GM12878 (cell line): Measurements from ENCODE around the gene KLHL24. TPM values are rescaled to one million over a fixed set of nuclear protein-coding genes. Genes with fewer than 3 reads are reported as not detected.
"Not testable (repeated sequence)": the region's sequence is repeated elsewhere in the genome, so short reads cannot be mapped to it uniquely, and the experiment has no call there.

Experiments
- ATAC-seq: fragments of 200-7000 bp; cut with Tn5 transposase; 3 replicates; pipeline ENCODE4 v1.9.1; 2020; ENCODE audit warnings: mild to moderate bottlenecking, moderate library complexity
- BruUV-seq: library from RNA; stranded (reverse); fragments of 400-500 nt; replicated peaks from 2 replicates; lab custom pipeline; 2021; lab: Mats Ljungman, UMichigan
- CTCF ChIA-PET: fragments of 300-600 bp; sonication (Branson Sonifier 250); formaldehyde crosslinking; extraction: SDS; loops from one replicate; lab custom pipeline; 2021; ENCODE audit warnings: inconsistent platforms; lab: Yijun Ruan, JAX
- POLR2A ChIA-PET: fragments of 350-600 bp; formaldehyde crosslinking; extraction: SDS; loops from one replicate; lab custom pipeline; 2021; ENCODE audit warnings: inconsistent platforms; lab: Charles Lee
- RAD21 ChIA-PET: fragments of 300-600 bp; sonication (Branson Sonifier 250); formaldehyde crosslinking; loops from one replicate; lab custom pipeline; 2023; ENCODE audit warnings: antibody characterized with exemption; ENCODE audit not compliant: unreplicated experiment; lab: Charles Lee
- SMC1A ChIA-PET: fragments of 300-600 bp; sonication (Branson Sonifier 250); formaldehyde crosslinking; loops from one replicate; lab custom pipeline; 2023; ENCODE audit not compliant: unreplicated experiment, uncharacterized antibody; lab: Charles Lee
- DNase-seq: peaks from one replicate; pipeline ENCODE4 v3.0.0-alpha.2; 2011; ENCODE audit warnings: low read depth, low spot score
- FAIRE-seq: peaks from 3 replicates; lab custom pipeline; 2011; peaks lifted over from hg19 to GRCh38; lab: Jason Lieb, UNC
- H2AFZ ChIP-seq: 2 replicates; pipeline ENCODE4 v1.6.0; 2011; ENCODE audit warnings: low read depth, low read length, control low read depth; ENCODE audit not compliant: control insufficient read depth
- H3K27ac ChIP-seq: 2 replicates; pipeline ENCODE4 v1.5.1; 2011; ENCODE audit warnings: control low read depth; ENCODE audit not compliant: control insufficient read depth, insufficient read depth
- H3K27me3 ChIP-seq, 2 experiments: replicated peaks in 1 of 2; 2 replicates each; pipeline versions ENCODE4 v1.6.0 to v1.6.1; 2011; ENCODE audit warnings: low read length in 1 of 2; ENCODE audit not compliant: control insufficient read depth in 2 of 2, insufficient read depth in 2 of 2
- H3K36me3 ChIP-seq, 2 experiments: 2 replicates each; pipeline ENCODE4 v1.5.1; 2011; ENCODE audit warnings: low read length in 1 of 2; ENCODE audit not compliant: control insufficient read depth in 2 of 2, insufficient read depth in 2 of 2
- H3K4me1 ChIP-seq: 2 replicates; pipeline ENCODE4 v1.6.1; 2011; ENCODE audit warnings: mild to moderate bottlenecking, low read length, moderate library complexity, mixed read lengths; ENCODE audit not compliant: control insufficient read depth, insufficient read depth
- H3K4me2 ChIP-seq: 2 replicates; pipeline ENCODE4 v1.6.0; 2011; ENCODE audit warnings: control low read depth; ENCODE audit not compliant: control insufficient read depth, insufficient read depth
- H3K4me3 ChIP-seq: fragments of 200-600 bp; sonication (generic); 2 replicates; pipeline ENCODE4 v1.5.1; 2016
- H3K79me2 ChIP-seq: 2 replicates; pipeline ENCODE4 v1.6.0; 2011; ENCODE audit warnings: low read length; ENCODE audit not compliant: control insufficient read depth, insufficient read depth
- H3K9ac ChIP-seq: 2 replicates; pipeline ENCODE4 v1.8.0; 2011; ENCODE audit warnings: low read length, control low read depth, mixed read lengths; ENCODE audit not compliant: control insufficient read depth, insufficient read depth
- H3K9me3 ChIP-seq: replicated peaks from 3 replicates; pipeline ENCODE4 v1.5.1; 2011; ENCODE audit warnings: mild to moderate bottlenecking, low read length; ENCODE audit not compliant: control insufficient read depth, insufficient read depth
- H4K20me1 ChIP-seq: 2 replicates; pipeline ENCODE4 v1.6.0; 2011; ENCODE audit not compliant: control insufficient read depth, insufficient read depth
- ETV6 ChIP-seq, 2 experiments: fragments of 450-650 bp in 1 of 2; IDR thresholded peaks in 1 of 2; conservative IDR thresholded peaks in 1 of 2; 2 replicates each; pipeline ENCODE4 v1.6.1; 2014; ENCODE audit warnings: antibody characterized with exemption in 1 of 2, borderline replicate concordance in 1 of 2, low read depth in 1 of 2, mild to moderate bottlenecking in 1 of 2, moderate library complexity in 1 of 2
- MEF2A ChIP-seq: IDR thresholded peaks from 2 replicates; pipeline ENCODE4 v1.6.1; 2011; ENCODE audit warnings: low read depth, mild to moderate bottlenecking, low read length, moderate library complexity; ENCODE audit not compliant: insufficient read depth
- MLLT1 ChIP-seq: fragments of 450-650 bp; IDR thresholded peaks from 2 replicates; pipeline ENCODE4 v1.6.1; 2016; ENCODE audit warnings: mild to moderate bottlenecking
- PML ChIP-seq: IDR thresholded peaks from 2 replicates; pipeline ENCODE4 v1.6.1; 2012; ENCODE audit warnings: low read length, inconsistent platforms
- WGBS: methylation state at CpG from one replicate; pipeline ENCODE4 v1.1.6; 2016; ENCODE audit warnings: low lambda C conversion rate; ENCODE audit not compliant: insufficient replicate concordance, insufficient coverage; ENCODE audit errors: missing lambda C conversion rate; 5-methylcytosine and 5-hydroxymethylcytosine counted together
- in situ Hi-C: fragments of 300-500 bp; cut with MboI; formaldehyde crosslinking; loops from 9 replicates; pipeline ENCODE4 v1.14.3; 2018; ENCODE audit warnings: mixed read lengths
- intact Hi-C: fragments of 100-400 bp; cut with micrococcal nuclease; formaldehyde crosslinking; loops from one replicate; pipeline ENCODE4 v1.14.2; 2022; ENCODE audit not compliant: unreplicated experiment
- polyA plus RNA-seq, 11 experiments: library from polyadenylated mRNA; depleted of rRNA in 4 of 11; unstranded in 6 of 11; stranded (reverse) in 5 of 11; fragments of >200 nt; fragmentation: Nextera tagmentation in 4 of 11; fragmentation: Illumina TruSeq in 1 of 11; extraction: Ambion mirVana in 4 of 11; extraction: Trizol in 1 of 11; gene quantifications; 1 replicate in 1 of 11; 2 replicates in 10 of 11; pipeline versions ENCODE4 v1.2.1 to v1.2.3, GENCODE V29; 2011 to 2016; ENCODE audit warnings: inconsistent platforms in 2 of 11, missing spikeins in 2 of 11, low read depth in 1 of 11
- total RNA-seq, 4 experiments: library from RNA; depleted of rRNA in 3 of 4; stranded (reverse); fragments of >200 nt in 3 of 4; fragmentation: Illumina TruSeq in 1 of 4; extraction: Trizol in 1 of 4; gene quantifications; 2 replicates each; pipeline versions ENCODE4 v1.2.1 to v1.2.3, GENCODE V29; 2013 to 2021

KLHL24 gene
- total and polyA plus RNA-seq, 10 of the 15 experiments (the other 5 are each of a cell fraction or from before 2014, with no cell fraction given): 0.91 to 24.3 (median 5.3) TPM

DNA sequence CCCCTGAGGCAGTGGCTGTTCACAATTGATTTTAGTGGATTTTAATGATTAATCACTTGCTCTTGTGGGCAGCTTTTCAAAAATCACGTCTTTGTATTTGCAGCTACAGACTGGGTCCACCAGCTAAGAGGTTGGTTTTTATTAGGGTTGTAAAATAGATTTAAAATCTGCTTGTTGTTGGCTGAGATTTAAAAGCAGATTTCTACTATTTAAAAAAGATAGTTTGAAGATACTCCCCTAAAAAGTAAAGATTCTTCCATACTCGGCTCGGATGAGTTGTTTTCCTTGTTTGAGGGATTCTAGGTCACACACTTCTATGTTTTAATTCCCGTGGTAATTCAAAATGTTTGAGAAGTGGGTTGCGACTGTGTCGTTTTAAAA lies 1.7 kb downstream of the KLHL24 start:
- CTCF ChIA-PET: interaction anchor here (0.6 to 2.2 kb wide), 8 partner anchors 9 to 252 kb away, joined by 3 to 10 read pairs (median 4); partner anchors contain the start of genes PARL and YEATS2
- FAIRE-seq: no peak
- 2% methylated on average over 6 of the region's 6 CpGs for WGBS

DNA sequence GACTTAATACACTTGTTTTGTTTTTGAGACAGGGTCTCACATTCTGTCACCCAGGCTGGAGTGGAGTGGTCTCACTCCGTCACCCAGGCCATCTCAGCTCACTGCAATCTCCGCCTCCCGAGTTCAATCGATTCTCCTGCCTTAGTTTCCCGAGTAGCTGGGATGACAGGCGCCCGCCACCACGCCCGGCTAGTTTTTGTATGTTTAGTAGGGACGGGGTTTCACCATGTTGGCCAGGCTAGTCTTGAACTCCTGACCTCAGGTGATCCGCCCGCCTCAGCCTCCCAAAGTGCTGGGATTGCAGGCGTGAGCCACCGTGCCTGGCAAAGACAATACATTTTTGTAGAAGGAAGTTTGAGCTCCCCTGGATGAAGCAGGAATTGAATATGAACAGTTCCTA lies 2.2 kb downstream of the KLHL24 start:
- POLR2A ChIA-PET: interaction anchor here (1.1 to 4.3 kb wide), 7 partner anchors 8 to 102 kb away, joined by 3 to 35 read pairs (median 4); partner anchors contain the start of genes KLHL6 and YEATS2
- H2AFZ ChIP-seq, H3K27ac ChIP-seq, H4K20me1 ChIP-seq, H3K9me3 ChIP-seq, in situ Hi-C loops, H3K79me2 ChIP-seq, H3K9ac ChIP-seq, BruUV-seq, DNase-seq, H3K27me3 ChIP-seq, FAIRE-seq, H3K36me3 ChIP-seq, ATAC-seq: not testable (repeated sequence)
- TF ChIP-seq MLLT1: peak; percentile 52; the same call in 1 of the 2 replicates
- SMC1A ChIA-PET: interaction anchor here (0.8 to 4.1 kb wide), 11 partner anchors 18 to 129 kb away, joined by 3 to 20 read pairs (median 5); no protein-coding TSS in a partner anchor
- intact Hi-C loops: loop anchor here (2.0 to 5.0 kb wide), 3 partner anchors 45 to 110 kb away; no protein-coding TSS in a partner anchor
- CTCF ChIA-PET: interaction anchor here (0.6 to 2.2 kb wide), 8 partner anchors 8 to 252 kb away, joined by 3 to 10 read pairs (median 4); partner anchors contain the start of gene YEATS2
- Histone ChIP-seq H3K4me2 (peak overlapping the region; percentile 97), H3K4me1 (peaks cover 19% of the 10 kb centered on the region; the same call in 1 of the 2 replicates), H3K4me3 (peak overlapping the region; percentile 80; the same call in 1 of the 2 replicates)
- WGBS: 96% methylated on average over 14 of the region's 14 CpGs
- RAD21 ChIA-PET: interaction anchor here (0.6 to 3.9 kb wide), 12 partner anchors 15 to 167 kb away, joined by 3 to 30 read pairs (median 5); partner anchors contain the start of gene YEATS2

More for the DNA sequence above, 1.7 kb downstream of the KLHL24 start:
- ChIA-PET RAD21 (interaction anchor here (0.7 to 3.9 kb wide), 22 partner anchors 15 to 169 kb away, joined by 3 to 30 read pairs (median 4); partner anchors contain the start of genes KLHL6 and YEATS2), POLR2A (interaction anchor here (0.6 to 4.3 kb wide), 10 partner anchors 8 to 164 kb away, joined by 3 to 35 read pairs (median 4); partner anchors contain the start of genes KLHL6 and YEATS2), SMC1A (interaction anchor here (0.8 to 4.1 kb wide), 19 partner anchors 18 to 167 kb away, joined by 3 to 20 read pairs (median 4); partner anchors contain the start of genes KLHL6 and YEATS2)
- H3K4me1 ChIP-seq: peaks cover 19% of the 10 kb centered on the region; the same call in 1 of the 2 replicates
- ATAC-seq (no peak), DNase-seq (no peak)
- peak overlapping the region; percentile 92 for H2AFZ ChIP-seq
- H3K27me3 ChIP-seq: no peaks in the 10 kb centered on the region; a peak in 1 of 4 replicates
- H3K36me3 ChIP-seq: no peaks in the 10 kb centered on the region
- in situ Hi-C loops: no loop called here
- intact Hi-C loops: loop anchor here (2.0 to 5.0 kb wide), 3 partner anchors 45 to 110 kb away; no protein-coding TSS in a partner anchor
- peak overlapping the region; percentile 97 for H3K4me2 ChIP-seq
- TF ChIP-seq PML (0 out of 2 replicates have a peak, but pooled peaks have one; percentile 1), MEF2A (0 out of 2 replicates have a peak, but pooled peaks have one; percentile 2), ETV6 (conservative IDR thresholded peaks at IDR 0.05 in 1 of 2, IDR thresholded peaks at IDR 0.05 in 1 of 2; ENCODE audit: borderline replicate concordance in 1 of 2, low read depth in 1 of 2) (no peak)
- H3K79me2 ChIP-seq: no peaks in the 10 kb centered on the region
- peak overlapping the region; percentile 43 for H3K9ac ChIP-seq
- H3K27ac ChIP-seq: peak overlapping the region; percentile 77
- H3K4me3 ChIP-seq: peak overlapping the region; percentile 80
- H3K9me3 ChIP-seq: no peaks in the 10 kb centered on the region
- no TSS peak for BruUV-seq
- no peaks in the 10 kb centered on the region for H4K20me1 ChIP-seq
